ENCODE data around the gene OR52N2.
A peak's percentile ranks its signal among the peaks of the same experiment; 100 is the strongest.

The OR52N2 gene

GRCh38 chr11:5808500-5809121 is at the start of gene OR52N2:
OR52N2 (plus strand) TSS chr11:5808924; CDS start chr11:5820336, 11,412 bp downstream.
- DNase-seq: peak; percentile 83 to 91 (median 89)

GRCh38 chr11:5767056-5767455 is 41.7 kb upstream of the OR52N2 start:
- no peak for DNase-seq

GRCh38 chr11:5783255-5783654 is 25.5 kb upstream of the OR52N2 start, which contains the start of gene OR52N5:
OR52N5 (minus strand) TSS chr11:5783355; CDS start chr11:5778634, 4,721 bp downstream.
- DNase-seq: no peak

- DNase-seq: no peak
Observed at GRCh38 chr11:5791165-5791564, 17.6 kb upstream of the OR52N2 start, which contains the start of gene OR52N1. OR52N1 (minus strand) TSS chr11:5791265; CDS start chr11:5788816, 2,449 bp downstream.

DNA sequence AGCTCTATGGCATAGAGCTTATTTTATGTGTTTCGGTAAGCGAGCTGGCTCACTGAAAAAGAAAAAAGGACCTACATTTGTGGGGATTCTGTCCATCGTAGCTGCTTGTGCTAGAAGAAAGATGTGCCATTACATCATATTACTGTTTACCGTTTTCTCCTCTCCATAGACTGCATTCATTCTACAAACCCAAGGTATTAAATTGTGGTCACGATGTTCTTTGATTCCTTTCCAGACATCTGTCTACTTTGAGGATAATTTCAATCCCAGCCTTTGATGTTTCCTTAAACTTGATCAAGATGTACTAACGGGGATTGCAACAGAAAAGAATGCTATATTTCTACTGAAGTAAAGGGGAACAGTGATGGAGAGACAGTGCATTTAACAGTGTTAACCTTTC is 12.2 kb upstream of the OR52N2 start:
- no peak for DNase-seq

DNA sequence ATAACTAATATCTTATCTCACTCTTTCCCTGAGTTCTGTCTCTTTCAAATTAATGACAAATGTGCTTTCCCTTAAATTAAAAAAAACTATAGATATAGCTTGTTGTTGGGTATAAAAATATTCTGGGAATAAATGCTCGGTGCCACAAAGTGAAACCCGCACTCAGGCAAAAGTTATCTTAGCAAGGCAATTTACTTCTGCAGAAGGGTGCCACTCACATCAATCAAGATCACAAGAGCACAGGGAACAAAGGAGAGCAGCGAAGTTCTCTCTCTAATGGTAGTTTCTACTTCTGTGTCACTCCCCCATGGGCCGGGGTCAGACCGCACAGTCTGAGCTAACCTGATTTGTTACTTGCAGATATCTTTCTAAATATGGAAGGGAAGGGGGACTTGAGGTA is 4.7 kb upstream of the OR52N2 start:
- no peak for DNase-seq

- DNase-seq: no peak
Observed at GRCh38 chr11:5807580-5807979, 1.1 kb upstream of the OR52N2 start.

GRCh38 chr11:5809122-5809519 is 397 bp downstream of the OR52N2 start:
- DNase-seq: peak; percentile 14 to 25 (median 23)

- peak in 2 of 3 donors; percentile 9 to 16 for DNase-seq
Observed at GRCh38 chr11:5809905-5810795, 1.4 kb downstream of the OR52N2 start.

GRCh38 chr11:5815534-5815933 is 6.8 kb downstream of the OR52N2 start:
- peak; percentile 64 to 84 (median 81) for DNase-seq

DNA sequence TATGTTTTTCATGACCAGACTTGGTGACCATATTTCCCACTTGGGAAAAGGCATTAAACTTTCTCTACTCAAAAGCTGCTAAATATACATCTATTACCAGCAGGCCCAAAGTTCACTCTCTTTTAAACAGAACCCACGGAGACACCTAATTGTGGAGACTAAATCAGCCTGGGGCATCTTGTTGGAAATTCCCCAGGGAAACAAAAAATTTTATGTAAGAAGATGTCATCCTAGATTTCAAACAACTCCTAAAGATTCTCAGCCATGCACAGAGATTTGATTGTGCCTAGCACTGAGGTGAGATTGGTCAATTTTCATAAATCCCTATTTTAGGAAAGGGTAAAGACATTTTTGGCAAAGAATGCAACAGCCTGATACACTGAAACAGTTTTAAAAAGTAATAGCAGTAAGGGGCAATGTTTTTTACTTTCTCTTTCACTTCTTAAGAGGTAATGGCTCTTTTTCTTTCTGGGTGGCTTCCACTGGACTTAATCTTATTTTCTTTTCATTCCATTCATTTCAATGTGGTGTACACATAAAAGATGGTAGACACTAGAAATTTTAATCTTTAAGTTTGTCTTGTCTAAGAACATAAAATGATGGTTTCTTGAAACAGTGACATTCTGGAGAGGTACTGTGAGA is 9.6 kb downstream of the OR52N2 start:
- DNase-seq: peak; percentile 14 to 34 (median 17)

- no peak for DNase-seq
Observed at GRCh38 chr11:5831196-5831829, 22.6 kb downstream of the OR52N2 start.

GRCh38 chr11:5833446-5833845 is 24.7 kb downstream of the OR52N2 start:
- DNase-seq: no peak

- no peak for DNase-seq
Observed at GRCh38 chr11:5837695-5838094, 29.0 kb downstream of the OR52N2 start.

DNA sequence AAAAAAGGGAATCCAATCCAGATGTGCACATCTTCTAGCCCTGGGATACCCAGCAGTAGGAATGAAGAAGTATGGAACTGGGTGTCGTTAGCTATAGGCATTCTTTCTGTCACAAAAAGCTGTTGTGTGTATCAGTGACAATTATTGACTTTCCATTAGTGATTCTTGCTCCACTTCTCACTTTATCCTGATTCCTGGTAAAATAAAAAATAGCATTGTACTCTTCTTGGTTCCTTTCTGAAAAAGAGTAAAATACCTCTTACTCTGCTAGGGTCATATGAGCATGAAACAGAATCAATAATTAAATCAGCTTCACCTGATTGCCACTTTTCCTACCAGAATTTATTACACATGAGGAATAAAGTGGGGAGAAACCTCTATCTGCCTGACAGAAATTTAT is 33.1 kb downstream of the OR52N2 start, which contains the start of gene OR52E6:
Gene OR52E6 (minus strand): TSS at position 101 of the 400 bp plus-strand sequence. CDS start 0 bp downstream, at position 101.
- no peak for DNase-seq

DNA sequence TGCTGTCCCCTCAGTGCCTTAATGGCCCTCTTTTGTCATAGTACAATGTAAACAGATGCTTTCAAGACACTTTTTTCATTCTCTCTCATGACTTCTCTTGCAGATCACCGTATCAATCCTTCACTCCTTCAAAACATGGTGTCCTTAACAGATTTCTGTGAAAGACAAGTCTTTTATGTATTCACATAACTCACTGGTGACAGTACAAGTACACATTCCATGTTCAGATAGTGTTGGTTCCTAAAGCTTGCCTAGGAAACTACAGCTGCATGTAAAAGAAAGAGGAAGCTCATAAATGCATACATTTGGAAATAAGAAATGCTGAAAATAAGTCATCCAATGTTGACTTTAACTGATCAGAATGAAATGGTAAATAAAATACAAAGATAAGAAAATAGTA is 38.0 kb downstream of the OR52N2 start:
- DNase-seq: no peak

- no peak for DNase-seq
Observed at GRCh38 chr11:5847711-5848110, 39.0 kb downstream of the OR52N2 start.

GRCh38 chr11:5851002-5851401 is 42.3 kb downstream of the OR52N2 start:
- DNase-seq: no peak

GRCh38 chr11:5857590-5857989 is 48.9 kb downstream of the OR52N2 start, which contains the start of gene OR52E8:
OR52E8 (minus strand) TSS chr11:5857690; CDS start chr11:5857690, 0 bp downstream.
- DNase-seq: no peak

DNA sequence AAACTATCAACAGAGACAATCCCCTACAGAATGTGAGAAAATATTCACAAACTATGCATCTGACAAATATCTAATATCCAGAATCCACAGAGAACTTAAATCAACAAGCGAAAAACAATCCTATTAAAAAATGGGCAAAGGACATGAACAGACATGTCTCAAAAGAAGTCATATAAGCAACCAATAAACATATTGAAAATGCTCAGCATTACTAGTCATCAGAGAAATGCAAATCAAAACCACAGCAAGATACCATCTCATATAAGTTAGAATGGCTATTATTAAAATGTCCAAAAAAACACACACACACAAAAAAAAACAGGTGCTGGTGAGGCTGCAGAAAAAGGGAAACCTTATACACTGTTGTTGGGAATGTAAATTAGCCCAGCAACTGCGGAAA is 57.1 kb downstream of the OR52N2 start:
- DNase-seq: no peak

All from suppressor macrophage treated with lipopolysaccharide for 1 hour (primary cell).